H1 (cell line): ENCODE measurements around the gene OCLN. TPM values are rescaled to one million over a fixed set of nuclear protein-coding genes. Genes with fewer than 3 reads are reported as not detected.

Experiments used
- CTCF ChIA-PET: fragments of 300-600 bp; sonication (Branson Sonifier 250); formaldehyde crosslinking; loops from one replicate; lab custom pipeline; 2021; ENCODE audit not compliant: partially characterized antibody; lab: Charles Lee
- POLR2A ChIA-PET: fragments of 300-600 bp; sonication (Branson Sonifier 250); formaldehyde crosslinking; loops from one replicate; lab custom pipeline; 2021; ENCODE audit warnings: inconsistent platforms; ENCODE audit not compliant: partially characterized antibody; lab: Charles Lee
- DNase-seq, 2 experiments: peaks; one replicate each; pipeline versions ENCODE4 v3.0.0 to v3.0.0-alpha.2; 2010 to 2022; ENCODE audit warnings: low spot score in 2 of 2, low read depth in 1 of 2, mixed read lengths in 1 of 2
- FAIRE-seq: peaks from 2 replicates; lab custom pipeline; 2011; peaks lifted over from hg19 to GRCh38; lab: Jason Lieb, UNC
- H2AFZ ChIP-seq: 2 replicates; pipeline ENCODE4 v1.8.1; 2012; ENCODE audit warnings: low read length, inconsistent platforms
- H2AK5ac ChIP-seq: 2 replicates; pipeline ENCODE4 v1.6.1; 2013; ENCODE audit warnings: low read depth, low read length
- H2BK120ac ChIP-seq: replicated peaks from 2 replicates; pipeline ENCODE3; 2013; ENCODE audit warnings: low read depth, low read length, inconsistent platforms
- H2BK12ac ChIP-seq: 2 replicates; pipeline ENCODE4 v1.6.1; 2013; ENCODE audit warnings: low read depth, low read length
- H2BK15ac ChIP-seq: 2 replicates; pipeline ENCODE4 v1.6.1; 2013; ENCODE audit warnings: low read length
- H2BK20ac ChIP-seq: 2 replicates; pipeline ENCODE4 v1.6.1; 2013; ENCODE audit warnings: low read length
- H2BK5ac ChIP-seq: 2 replicates; pipeline ENCODE4 v1.6.1; 2013; ENCODE audit warnings: low read depth, low read length
- H3K14ac ChIP-seq: 2 replicates; pipeline ENCODE4 v1.6.1; 2013; ENCODE audit warnings: inconsistent platforms; ENCODE audit not compliant: insufficient read length
- H3K18ac ChIP-seq: 2 replicates; pipeline ENCODE4 v1.6.1; 2013; ENCODE audit warnings: low read length; ENCODE audit errors: extremely low read depth
- H3K23ac ChIP-seq: 2 replicates; pipeline ENCODE4 v1.6.1; 2013; ENCODE audit warnings: inconsistent platforms; ENCODE audit not compliant: insufficient read length
- H3K23me2 ChIP-seq: 2 replicates; pipeline ENCODE4 v1.6.1; 2013; ENCODE audit warnings: low read depth, low read length
- H3K27ac ChIP-seq: 2 replicates; pipeline ENCODE4 v1.6.1; 2011; ENCODE audit warnings: low read depth, low read length, inconsistent platforms
- H3K27me3 ChIP-seq, 4 experiments: replicated peaks in 1 of 4; 1 replicate in 1 of 4; 2 replicates in 3 of 4; pipeline versions ENCODE4 v1.6.1 to v1.8.1; 2011 to 2013; ENCODE audit warnings: low read length in 3 of 4, mild to moderate bottlenecking in 3 of 4, inconsistent platforms in 2 of 4, mixed read lengths in 2 of 4, moderate library complexity in 1 of 4; ENCODE audit not compliant: control insufficient read depth in 3 of 4, insufficient read depth in 3 of 4; ENCODE audit errors: extremely low read depth in 1 of 4
- H3K36me3 ChIP-seq, 4 experiments: 2 replicates each; pipeline versions ENCODE4 v1.6.1 to v1.8.1; 2011 to 2013; ENCODE audit warnings: mild to moderate bottlenecking in 4 of 4, low read length in 3 of 4, moderate library complexity in 2 of 4, control low read depth in 1 of 4, inconsistent platforms in 1 of 4; ENCODE audit not compliant: insufficient read depth in 4 of 4, control insufficient read depth in 2 of 4
- H3K4ac ChIP-seq: replicated peaks from 2 replicates; pipeline ENCODE3; 2013; ENCODE audit warnings: low read length, low read depth, mixed read lengths, inconsistent platforms; ENCODE audit not compliant: insufficient read length
- H3K4me1 ChIP-seq, 4 experiments: replicated peaks in 1 of 4; 1 replicate in 1 of 4; 2 replicates in 3 of 4; pipeline versions ENCODE4 v1.6.1 to v1.8.1; 2011 to 2013; ENCODE audit warnings: low read length in 3 of 4, inconsistent platforms in 2 of 4, mixed read lengths in 1 of 4; ENCODE audit not compliant: insufficient read depth in 4 of 4, control insufficient read depth in 3 of 4
- H3K4me2 ChIP-seq, 2 experiments: 2 replicates each; pipeline versions ENCODE4 v1.6.1 to v1.8.1; 2011 to 2013; ENCODE audit warnings: low read depth in 2 of 2, low read length in 2 of 2, control low read depth in 1 of 2, inconsistent platforms in 1 of 2, mild to moderate bottlenecking in 1 of 2; ENCODE audit not compliant: insufficient read depth in 1 of 2
- H3K4me3 ChIP-seq, 4 experiments: fragments of 200-600, 300-600 bp in 1 of 4; sonication (generic), shearing (Covaris generic), sonication (Bioruptor Twin) in 1 of 4; 2 replicates each; pipeline versions ENCODE4 v1.5.1 to v1.8.1; 2011 to 2016; ENCODE audit warnings: low read length in 4 of 4, low read depth in 3 of 4, control low read depth in 2 of 4, inconsistent platforms in 2 of 4, mild to moderate bottlenecking in 2 of 4, mixed read lengths in 1 of 4, moderate library complexity in 1 of 4; ENCODE audit not compliant: insufficient read depth in 2 of 4; ENCODE audit errors: extremely low read depth in 1 of 4
- H3K56ac ChIP-seq: replicated peaks from 2 replicates; pipeline ENCODE3; 2013; ENCODE audit warnings: low read depth, mild to moderate bottlenecking, mixed read lengths, low read length, inconsistent platforms; ENCODE audit not compliant: insufficient read length
- H3K79me1 ChIP-seq: 2 replicates; pipeline ENCODE4 v1.6.1; 2013; ENCODE audit warnings: low read depth, low read length, control low read depth
- H3K79me2 ChIP-seq, 2 experiments: 2 replicates each; pipeline versions ENCODE4 v1.6.1 to v1.8.1; 2012 to 2013; ENCODE audit warnings: low read length in 2 of 2, mild to moderate bottlenecking in 2 of 2, inconsistent platforms in 1 of 2; ENCODE audit not compliant: insufficient read depth in 2 of 2, control insufficient read depth in 1 of 2
- H3K9ac ChIP-seq, 4 experiments: replicated peaks in 1 of 4; 1 replicate in 1 of 4; 2 replicates in 3 of 4; pipeline versions ENCODE4 v1.6.1 to v1.8.1; 2011 to 2013; ENCODE audit warnings: low read depth in 3 of 4, low read length in 3 of 4, control low read depth in 2 of 4, mild to moderate bottlenecking in 2 of 4, moderate library complexity in 2 of 4, inconsistent platforms in 1 of 4; ENCODE audit errors: extremely low read depth in 1 of 4
- H3K9me3 ChIP-seq, 2 experiments: 2 replicates each; pipeline versions ENCODE4 v1.6.1 to v1.8.1; 2012 to 2013; ENCODE audit warnings: mild to moderate bottlenecking in 2 of 2, moderate library complexity in 2 of 2, control low read depth in 1 of 2, inconsistent platforms in 1 of 2, low read depth in 1 of 2, low read length in 1 of 2, mixed read lengths in 1 of 2; ENCODE audit not compliant: insufficient read depth in 2 of 2
- H4K20me1 ChIP-seq, 2 experiments: replicated peaks in 1 of 2; 2 replicates each; pipeline versions ENCODE3 to v1.8.1; 2011 to 2013; ENCODE audit warnings: inconsistent platforms in 2 of 2, low read length in 2 of 2, mild to moderate bottlenecking in 1 of 2; ENCODE audit not compliant: insufficient read depth in 2 of 2, control insufficient read depth in 1 of 2
- H4K5ac ChIP-seq: 2 replicates; pipeline ENCODE4 v1.6.1; 2013; ENCODE audit warnings: low read length, low read depth, mixed read lengths, inconsistent platforms; ENCODE audit not compliant: insufficient read length
- H4K8ac ChIP-seq: 2 replicates; pipeline ENCODE4 v1.8.0; 2013; ENCODE audit warnings: mild to moderate bottlenecking, moderate library complexity, low read length, inconsistent platforms; ENCODE audit not compliant: insufficient read depth; ENCODE audit errors: extremely low read depth
- H4K91ac ChIP-seq: replicated peaks from 2 replicates; pipeline ENCODE3; 2013; ENCODE audit warnings: low read length, mixed read lengths, inconsistent platforms; ENCODE audit not compliant: insufficient read length
- KDM4A ChIP-seq: IDR thresholded peaks from one replicate; pipeline ENCODE4 v1.7.1; 2012; ENCODE audit warnings: low read depth, mild to moderate bottlenecking, moderate library complexity, low read length, inconsistent platforms; ENCODE audit not compliant: severe bottlenecking
- PHF8 ChIP-seq: fragments of 200-600 bp; sonication (generic); conservative IDR thresholded peaks from 2 replicates; pipeline ENCODE4 v1.7.1; 2012; ENCODE audit warnings: low read depth, mild to moderate bottlenecking, inconsistent platforms, low read length, moderate library complexity
- WGBS, 2 experiments: shearing (Covaris generic) in 1 of 2; methylation state at CpG; one replicate each; pipeline versions ENCODE4 v1.1.6 to v1.1.7; 2013 to 2015; ENCODE audit warnings: low lambda C conversion rate in 2 of 2, mixed read lengths in 2 of 2, inconsistent platforms in 1 of 2, low coverage in 1 of 2, missing lambda C conversion rate in 1 of 2; ENCODE audit not compliant: insufficient replicate concordance in 2 of 2, insufficient coverage in 1 of 2, insufficient read length in 1 of 2; ENCODE audit errors: extremely low coverage in 1 of 2, missing lambda C conversion rate in 1 of 2; 5-methylcytosine and 5-hydroxymethylcytosine counted together
- polyA plus RNA-seq, 7 experiments: library from polyadenylated mRNA; depleted of rRNA in 3 of 7; stranded (reverse) in 5 of 7; unstranded in 2 of 7; fragments of >200 nt in 5 of 7; fragments of 200-250 nt in 2 of 7; gene quantifications; 1 replicate in 5 of 7; 2 replicates in 1 of 7; 4 replicates in 1 of 7; pipeline versions ENCODE4 v1.2.1 to v1.2.3, GENCODE V29; 2011 to 2013; ENCODE audit warnings: missing spikeins in 2 of 7, mixed read lengths in 2 of 7
- total RNA-seq: library from RNA; stranded (reverse); fragmentation: NEBNext Ultra II Directional; extraction: Animal tissue kit (Norgen Biotek cat#: 25700); gene quantifications from 2 replicates; pipeline ENCODE4 v1.2.1, GENCODE V29; 2021

Gene OCLN
- total and polyA plus RNA-seq, 2 of the 8 experiments (the other 6 are each of a cell fraction or from before 2014, with no cell fraction given), result 27.9 to 85.5 TPM

GRCh38 chr5:69504036-69504435 lies 11.4 kb downstream of the OCLN start:
- 88% methylated on average over 2 of the region's 2 CpGs; no CpG with 5 or more reads in 1 of the 2 experiments for WGBS, 2 experiments
- no peak for FAIRE-seq

More at GRCh38 chr5:69504036-69504435, 11.4 kb downstream of the OCLN start:
- TF ChIP-seq KDM4A (no peak), PHF8 (no peak)
- Histone ChIP-seq H3K14ac (no peak overlapping the region), H2AK5ac (no peak overlapping the region), H3K79me2 (peaks cover 0 to 63% of the 10 kb centered on the region in 2 experiments; a peak in 2 of 4 replicates), H3K4ac (no peak overlapping the region), H3K23me2 (no peaks in the 10 kb centered on the region), H2AFZ (no peak overlapping the region), H2BK12ac (no peak overlapping the region), H3K27me3 (no peaks in the 10 kb centered on the region), H3K18ac (no peak overlapping the region), H3K36me3 (peaks cover 1 to 36% (median 16%) of the 10 kb centered on the region in 4 experiments; a peak in 7 of 8 replicates), H4K20me1 (peaks cover 8 to 10% of the 10 kb centered on the region in 2 experiments), H3K23ac (no peak overlapping the region), H3K9me3 (no peaks in the 10 kb centered on the region), H2BK15ac (no peak overlapping the region), H3K56ac (no peak overlapping the region), H4K8ac (no peak overlapping the region), H3K79me1 (peaks cover 5% of the 10 kb centered on the region; the same call in 1 of the 2 replicates), H2BK120ac (no peak overlapping the region), H3K4me3 (no peak overlapping the region), H2BK20ac (no peak overlapping the region), H2BK5ac (no peak overlapping the region), H4K5ac (no peak overlapping the region), H3K4me2 (no peak overlapping the region), H3K27ac (no peak overlapping the region), H4K91ac (no peak overlapping the region), H3K9ac (no peak overlapping the region), H3K4me1 (peaks cover 0 to 15% (median 10%) of the 10 kb centered on the region in 4 experiments; a peak in 6 of 7 replicates)
- ChIA-PET POLR2A (no interaction called here), CTCF (no interaction called here)
- no peak for DNase-seq
